Urothelium cell line (cell line): Measurements from ENCODE around the gene VAMP5.
"Not testable (repeated sequence)": the region's sequence is repeated elsewhere in the genome, so short reads cannot be mapped to it uniquely, and the experiment has no call there.

Experiments used
- DNase-seq: peaks from one replicate; pipeline ENCODE4 v3.0.0; 2011; ENCODE audit warnings: low spot score, mixed read lengths
- FAIRE-seq: peaks from 2 replicates; lab custom pipeline; 2011; peaks lifted over from hg19 to GRCh38; lab: Jason Lieb, UNC

The VAMP5 gene

DNA sequence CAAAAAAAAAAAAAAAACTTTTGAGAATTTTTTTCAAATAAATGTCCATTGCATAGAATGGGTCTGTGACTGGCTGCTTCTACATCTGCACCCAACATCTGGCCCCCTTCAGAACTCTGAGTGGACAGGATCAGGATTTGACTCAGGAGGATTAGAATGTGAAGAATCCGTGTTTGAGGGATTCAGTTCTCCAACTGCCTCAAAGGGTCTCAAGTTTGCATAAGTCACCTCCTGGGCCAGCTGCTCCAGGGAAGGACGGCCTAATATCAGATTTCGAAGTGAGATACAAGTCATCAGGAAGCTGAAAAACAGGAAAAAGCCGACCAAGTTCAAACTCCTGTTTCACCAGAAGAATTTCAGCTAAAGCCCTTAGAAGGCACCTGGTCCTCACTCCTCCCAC is 34.4 kb upstream of the VAMP5 start:
- DNase-seq = no peak
- FAIRE-seq = no peak

DNA sequence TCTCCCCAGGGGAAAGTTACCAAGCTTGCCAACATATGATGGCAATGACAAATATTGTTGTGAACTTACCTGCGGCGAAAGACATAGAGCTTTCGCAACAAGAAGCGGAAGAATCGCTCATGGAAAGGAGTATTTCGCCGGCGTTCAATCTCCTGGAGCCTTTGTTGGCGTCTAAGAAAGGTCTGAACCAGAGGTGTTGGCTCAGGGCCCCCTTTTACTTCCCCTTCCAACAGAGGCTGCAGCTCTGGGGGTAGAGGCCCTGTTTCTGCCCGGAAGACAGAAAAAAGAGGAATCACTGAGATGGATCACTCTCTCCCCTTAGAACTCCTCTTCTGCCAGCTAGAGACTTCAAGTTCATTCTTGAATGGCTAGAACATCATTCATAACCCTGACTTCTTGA is 33.7 kb upstream of the VAMP5 start:
- FAIRE-seq (no peak), DNase-seq (no peak)

DNA sequence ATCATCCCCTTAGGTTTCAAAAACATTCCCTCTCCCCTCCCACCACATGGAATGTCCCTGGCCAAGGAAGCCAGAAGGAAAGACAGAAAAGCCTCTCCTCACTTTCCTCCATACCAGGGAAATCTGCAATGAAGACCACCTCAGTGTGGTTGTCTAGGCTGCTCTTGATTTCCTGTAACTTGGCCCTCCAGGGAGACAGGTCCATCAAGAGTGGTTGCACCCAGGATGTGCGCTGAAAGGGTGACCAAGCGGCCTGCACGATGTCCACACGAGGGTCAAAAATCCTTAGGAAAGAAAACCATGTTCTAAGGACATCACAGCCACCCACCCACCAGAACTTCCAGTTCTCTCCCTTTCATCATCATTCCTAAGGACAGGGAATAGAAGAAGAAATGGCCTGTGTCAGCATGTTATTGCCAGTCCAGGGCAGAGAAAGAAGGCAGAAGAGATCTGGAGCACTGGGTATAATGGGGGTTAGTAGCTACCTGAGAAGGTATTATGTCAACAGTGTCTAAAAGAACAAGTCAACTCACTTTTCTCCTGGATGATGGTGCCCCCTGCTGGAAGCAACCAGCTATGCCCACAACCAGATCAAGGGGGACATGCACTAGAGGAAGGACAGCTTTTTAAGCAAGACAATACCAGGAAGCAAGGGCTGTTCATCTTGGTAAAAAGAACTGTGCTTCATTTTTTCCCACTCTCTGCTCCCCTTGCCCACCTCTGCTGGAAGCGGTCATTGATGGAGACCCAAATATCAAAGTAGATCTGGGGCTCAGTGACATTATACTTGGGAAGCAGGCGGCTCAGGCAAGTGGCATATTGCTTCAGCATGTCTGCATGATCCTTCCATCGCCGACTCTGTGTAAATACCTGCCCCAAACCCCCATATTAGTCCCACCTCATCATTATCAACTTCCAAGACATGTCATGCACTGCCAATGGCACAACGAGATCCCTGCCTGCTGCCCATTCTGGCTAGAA is 32.2 kb upstream of the VAMP5 start:
- DNase-seq (peak; percentile 60), FAIRE-seq (no peak)

DNA sequence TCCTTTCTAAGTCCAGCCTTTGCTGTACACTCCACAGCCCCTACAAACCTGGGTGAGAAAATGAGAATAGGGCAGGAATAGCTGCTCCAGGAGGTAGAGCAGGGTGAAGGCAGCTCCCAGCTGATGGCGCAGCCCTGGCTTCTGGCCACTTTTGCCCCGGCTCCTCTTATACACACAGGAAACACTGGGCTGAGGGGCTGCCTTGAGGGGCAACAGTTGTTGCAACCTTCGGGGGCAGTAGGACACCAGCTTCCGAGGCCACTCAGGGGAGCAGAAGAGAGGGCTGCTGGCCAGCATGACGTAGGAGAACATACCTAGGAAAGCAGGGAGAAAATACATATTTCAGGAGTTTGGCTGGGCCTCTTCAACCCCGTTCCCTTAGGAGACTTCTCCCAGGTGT is 31.0 kb upstream of the VAMP5 start:
- no peak for DNase-seq
- no peak for FAIRE-seq

DNA sequence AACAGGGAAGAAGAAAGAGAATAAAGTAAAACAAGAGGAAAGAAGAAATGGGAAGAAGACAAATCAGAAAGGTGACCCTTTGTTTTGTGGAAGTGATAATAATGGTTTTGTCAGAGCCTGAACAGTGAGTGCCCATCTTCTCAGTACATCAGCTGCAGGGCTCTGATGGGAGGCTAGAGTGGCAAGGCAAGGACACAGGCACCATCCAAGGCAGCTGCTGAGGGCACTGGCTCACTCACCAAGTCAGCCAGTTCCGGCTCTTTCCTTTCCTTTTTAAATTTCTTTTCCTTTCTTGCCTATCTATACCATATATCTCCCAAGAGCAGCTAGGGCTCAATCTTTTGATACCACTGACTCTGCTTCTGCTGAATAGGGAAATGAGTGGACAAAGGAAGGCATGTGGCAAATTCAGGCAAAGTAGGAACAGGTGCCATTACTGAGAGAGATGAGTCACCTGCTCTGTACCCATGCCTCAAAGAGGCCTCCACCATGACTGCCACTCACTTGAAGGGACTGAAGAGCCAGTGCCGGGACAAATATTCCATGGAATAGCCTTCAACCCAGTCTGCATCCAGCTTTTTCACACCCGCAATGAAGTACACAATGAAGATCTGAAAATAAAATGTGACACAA is 29.1 kb upstream of the VAMP5 start:
- FAIRE-seq (no peak), DNase-seq (no peak)

GRCh38 chr2:85557130-85557529 is 27.1 kb upstream of the VAMP5 start:
- DNase-seq (no peak), FAIRE-seq (no peak)

DNA sequence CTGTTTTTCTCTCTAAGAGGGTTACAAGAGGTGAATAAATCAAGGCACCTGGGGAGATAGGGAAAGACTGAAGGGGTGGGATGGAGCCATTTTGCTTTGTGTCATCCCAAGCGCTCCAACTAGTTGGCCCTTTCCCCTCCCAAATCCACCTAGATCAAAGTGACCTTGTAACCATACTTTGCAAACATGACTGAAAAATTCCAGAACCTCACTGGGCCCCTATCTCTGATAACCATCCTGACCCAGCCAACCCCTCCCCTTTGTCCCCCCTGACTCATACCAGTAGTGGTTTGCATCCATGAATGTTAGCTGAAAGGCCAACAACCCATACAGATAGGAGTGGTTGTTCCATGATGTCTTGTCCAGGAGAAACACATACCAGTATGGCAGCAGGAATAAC is 26.1 kb upstream of the VAMP5 start:
- FAIRE-seq (no peak), DNase-seq (no peak)

- not testable (repeated sequence) for FAIRE-seq, DNase-seq
Measured at GRCh38 chr2:85560403-85560726, 23.9 kb upstream of the VAMP5 start.

DNA sequence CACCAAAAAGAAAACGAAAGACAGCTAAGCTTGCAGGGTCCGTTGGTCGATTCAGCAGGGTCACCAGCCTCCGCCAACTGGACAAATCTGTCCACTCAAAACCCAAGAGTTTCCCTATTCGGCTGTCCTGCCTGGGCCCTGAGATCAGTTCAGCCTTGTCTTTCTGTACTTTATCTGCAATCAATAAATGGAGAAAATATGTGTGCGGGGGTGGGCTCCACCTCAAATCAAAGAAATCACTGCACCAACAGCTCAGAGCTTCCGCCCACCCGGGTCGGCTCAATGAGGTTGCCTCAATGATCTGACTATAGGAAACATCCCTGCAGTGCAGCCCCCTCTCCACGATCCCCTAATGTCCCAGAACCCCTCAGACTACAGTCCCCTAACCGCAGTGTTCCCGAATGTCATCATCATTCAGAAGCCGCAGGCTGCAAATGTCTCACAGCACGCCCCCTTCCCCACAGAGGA is 23.4 kb upstream of the VAMP5 start:
- no peak for DNase-seq
- no peak for FAIRE-seq

DNA sequence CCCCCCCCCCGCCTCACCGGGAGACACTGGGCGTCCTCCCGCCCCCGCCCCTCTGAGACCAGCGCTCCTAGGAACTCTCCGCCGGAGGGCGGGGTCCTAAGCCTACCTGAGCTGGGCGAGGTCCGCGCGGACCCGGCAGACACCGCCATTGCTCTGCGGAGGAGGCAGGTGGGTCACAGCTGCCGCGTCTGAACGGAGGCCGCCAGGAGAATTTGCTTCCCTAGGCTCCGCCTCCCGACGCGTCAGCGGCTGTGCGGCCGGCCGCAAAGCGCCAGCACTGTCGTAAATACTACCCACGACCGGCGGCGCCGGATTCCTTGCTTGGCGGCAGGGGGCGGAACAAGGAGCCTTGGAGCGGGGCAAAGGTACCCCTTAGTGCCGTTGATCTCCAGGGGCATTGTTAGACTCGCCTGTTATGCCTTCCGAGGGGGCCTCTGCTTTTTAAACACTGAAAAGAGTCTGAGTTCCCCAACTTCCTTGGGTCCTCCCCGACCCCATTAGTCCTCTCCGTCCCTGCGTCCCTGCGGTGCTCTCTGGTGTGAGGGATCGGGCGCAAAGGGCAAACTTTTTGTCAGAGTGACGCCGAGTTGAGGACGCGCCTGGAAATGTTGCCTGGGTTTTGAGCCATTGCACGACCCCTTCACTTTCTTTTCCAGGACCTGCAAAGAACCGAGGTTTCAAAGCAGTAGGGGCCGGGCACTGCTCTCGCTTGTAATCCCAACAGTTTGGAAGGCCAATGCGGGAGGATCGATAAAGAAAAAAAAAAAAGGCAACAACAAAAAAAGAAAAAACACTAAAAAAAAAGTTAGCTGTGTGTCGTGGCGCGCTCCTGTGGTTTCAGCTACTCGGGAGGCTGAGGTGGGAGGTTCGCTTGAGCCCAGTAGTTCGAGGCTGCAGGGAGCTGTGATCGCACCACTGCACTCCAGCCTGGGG is 22.7 kb upstream of the VAMP5 start, which contains the start of gene GGCX:
GGCX (minus strand) TSS at position 214 of the 933 bp plus-strand sequence; CDS start at position 149, 65 bp downstream.
- no peak for FAIRE-seq
- DNase-seq = peak; percentile 93

GRCh38 chr2:85564144-85564563 is 20.1 kb upstream of the VAMP5 start:
- DNase-seq = no peak
- FAIRE-seq = no peak

GRCh38 chr2:85566265-85566664 is 18.0 kb upstream of the VAMP5 start:
- FAIRE-seq (no peak), DNase-seq (no peak)

- no peak for DNase-seq
- no peak for FAIRE-seq
Measured at GRCh38 chr2:85575739-85576138, 8.5 kb upstream of the VAMP5 start.

- FAIRE-seq (no peak), DNase-seq (no peak)
Measured at GRCh38 chr2:85577063-85577385, 7.2 kb upstream of the VAMP5 start.

DNA sequence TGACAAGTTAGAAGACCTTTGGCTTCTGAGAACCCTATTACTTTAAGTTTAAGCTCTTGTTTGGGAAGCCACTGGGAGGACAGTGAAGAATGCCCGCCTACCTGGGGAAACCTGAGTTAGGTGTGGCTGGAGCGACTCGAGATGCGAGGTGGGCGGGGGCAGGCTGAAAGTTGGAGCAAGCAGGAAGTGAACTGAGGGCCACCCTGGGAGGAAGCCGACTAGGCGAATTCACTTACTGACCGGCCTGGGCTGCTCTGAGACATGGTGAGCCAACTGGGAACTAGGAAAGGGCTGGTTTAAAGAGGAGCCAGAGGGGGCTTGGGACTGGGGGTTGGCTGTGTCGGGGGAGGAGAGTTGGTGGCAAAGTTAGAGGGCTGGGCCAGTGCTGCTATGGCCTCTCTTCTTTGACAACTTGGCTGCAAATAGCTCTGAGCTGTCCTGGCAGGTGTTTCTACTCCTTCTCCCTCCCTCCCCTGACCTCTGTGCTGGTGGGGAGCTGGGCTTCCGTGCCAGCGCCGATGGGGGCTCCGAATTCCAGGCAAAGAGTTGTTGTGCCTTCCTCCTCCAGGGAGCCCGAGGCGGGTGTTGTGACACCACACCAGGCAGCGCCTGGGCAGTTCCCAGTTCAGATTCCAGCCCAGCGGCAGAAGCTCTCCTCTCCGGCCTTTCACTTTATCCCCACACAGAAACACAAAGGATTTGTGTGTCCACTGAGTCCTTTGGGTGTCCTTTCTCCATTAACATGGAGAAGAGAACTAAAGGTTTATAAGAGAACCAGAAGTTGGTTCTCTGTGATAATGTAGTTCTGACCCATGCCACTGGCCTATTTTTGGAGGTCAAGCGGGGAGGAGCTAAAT is 6.6 kb upstream of the VAMP5 start, which contains the start of gene VAMP8:
VAMP8 (plus strand) TSS at position 201 of the 857 bp plus-strand sequence; CDS start at position 262, 61 bp downstream.
- peak; percentile 62 for DNase-seq
- no peak for FAIRE-seq

- FAIRE-seq = no peak
- DNase-seq = no peak
Measured at GRCh38 chr2:85578243-85579180, 5.7 kb upstream of the VAMP5 start.

DNA sequence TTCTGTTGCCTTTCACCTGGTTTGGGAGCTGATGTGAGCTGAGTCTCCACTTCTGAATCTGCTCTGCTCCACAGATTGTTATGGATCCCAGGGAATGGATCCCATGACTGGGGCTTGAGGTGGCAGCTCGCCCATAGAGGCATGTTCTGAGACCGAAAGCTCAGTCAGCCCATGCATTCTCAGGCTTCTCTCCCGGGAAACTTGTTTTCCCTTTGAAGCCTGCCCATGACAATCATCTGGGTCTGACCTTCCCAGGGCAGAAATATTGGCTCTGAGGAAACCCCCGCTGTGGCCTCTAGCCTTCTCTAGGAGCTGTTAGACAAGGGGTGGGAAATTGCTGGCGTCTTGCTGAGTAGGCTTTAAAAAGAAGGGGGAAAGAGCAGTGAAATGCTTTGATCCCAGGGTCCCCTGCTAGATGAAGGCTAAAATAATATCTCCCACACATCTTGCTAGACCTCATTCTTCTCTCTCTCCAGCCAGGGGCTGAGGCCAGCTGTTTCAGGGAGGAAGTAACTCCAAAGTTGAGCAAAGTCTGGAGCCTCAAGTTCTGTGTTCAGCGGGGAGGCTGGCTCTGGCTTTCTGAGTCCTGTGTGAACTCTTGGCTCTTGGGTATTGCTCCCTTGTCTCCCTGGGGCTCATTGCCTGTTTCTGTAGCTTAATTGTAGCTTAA is 4.8 kb upstream of the VAMP5 start:
- DNase-seq = no peak
- no peak for FAIRE-seq

- DNase-seq = no peak
- FAIRE-seq = no peak
Measured at GRCh38 chr2:85580206-85580605, 4.0 kb upstream of the VAMP5 start.
